Stimulated activated CD8-positive, alpha-beta memory T cell treated with anti-CD3 and anti-CD28 coated beads, Interleukin-12 subunit alpha, Interleukin-12 subunit beta, amount 100 ng/mL, for 24 hours (primary cell): ENCODE measurements around the gene GRPEL2.

Experiments
- DNase-seq: peaks from one replicate; pipeline ENCODE4 v3.0.0-alpha.2; 2020; ENCODE audit errors: extremely low read depth

Gene GRPEL2

GRCh38 chr5:149357370-149358293, 12.3 kb downstream of the GRPEL2 start, which contains the start of gene PCYOX1L:
Gene PCYOX1L (plus strand): TSS chr5:149358046. CDS start chr5:149358069, 23 bp downstream.
- peak; percentile 97 for DNase-seq

GRCh38 chr5:149358294-149358651, 13.0 kb downstream of the GRPEL2 start:
- no peak for DNase-seq

GRCh38 chr5:149358868-149359495, 13.7 kb downstream of the GRPEL2 start:
- no peak for DNase-seq

GRCh38 chr5:149360272-149360671, 15.0 kb downstream of the GRPEL2 start:
- DNase-seq, result no peak

GRCh38 chr5:149362541-149362940, 17.2 kb downstream of the GRPEL2 start:
- no peak for DNase-seq

- DNase-seq, result no peak
Measured at GRCh38 chr5:149363358-149363757, 18.1 kb downstream of the GRPEL2 start.

GRCh38 chr5:149363936-149364335, 18.6 kb downstream of the GRPEL2 start:
- no peak for DNase-seq

GRCh38 chr5:149364719-149365118, 19.4 kb downstream of the GRPEL2 start:
- DNase-seq, result no peak

GRCh38 chr5:149365418-149365817, 20.1 kb downstream of the GRPEL2 start:
- no peak for DNase-seq

- DNase-seq, result no peak
Measured at GRCh38 chr5:149366169-149366729, 20.9 kb downstream of the GRPEL2 start.

GRCh38 chr5:149367249-149367971, 22.1 kb downstream of the GRPEL2 start:
- DNase-seq, result no peak

- DNase-seq, result no peak
Measured at GRCh38 chr5:149367972-149368645, 22.8 kb downstream of the GRPEL2 start.

- DNase-seq, result no peak
Measured at GRCh38 chr5:149370878-149371277, 25.6 kb downstream of the GRPEL2 start.

- no peak for DNase-seq
Measured at GRCh38 chr5:149371296-149371962, 26.1 kb downstream of the GRPEL2 start.

GRCh38 chr5:149372076-149372795, 26.9 kb downstream of the GRPEL2 start:
- DNase-seq, result no peak

GRCh38 chr5:149372932-149373331, 27.6 kb downstream of the GRPEL2 start:
- DNase-seq, result no peak

GRCh38 chr5:149374303-149374702, 29.0 kb downstream of the GRPEL2 start:
- no peak for DNase-seq

- no peak for DNase-seq
Measured at GRCh38 chr5:149374801-149375200, 29.5 kb downstream of the GRPEL2 start.

GRCh38 chr5:149375434-149375833, 30.1 kb downstream of the GRPEL2 start:
- no peak for DNase-seq

GRCh38 chr5:149376104-149376503, 30.8 kb downstream of the GRPEL2 start:
- no peak for DNase-seq
